ENCODE results near the gene COBL. TPM values are rescaled to one million over a fixed set of nuclear protein-coding genes. Genes with fewer than 3 reads are reported as not detected.

Gene COBL
- total RNA-seq, 1 experiment from 2014 or later = 52.3 TPM

DNA sequence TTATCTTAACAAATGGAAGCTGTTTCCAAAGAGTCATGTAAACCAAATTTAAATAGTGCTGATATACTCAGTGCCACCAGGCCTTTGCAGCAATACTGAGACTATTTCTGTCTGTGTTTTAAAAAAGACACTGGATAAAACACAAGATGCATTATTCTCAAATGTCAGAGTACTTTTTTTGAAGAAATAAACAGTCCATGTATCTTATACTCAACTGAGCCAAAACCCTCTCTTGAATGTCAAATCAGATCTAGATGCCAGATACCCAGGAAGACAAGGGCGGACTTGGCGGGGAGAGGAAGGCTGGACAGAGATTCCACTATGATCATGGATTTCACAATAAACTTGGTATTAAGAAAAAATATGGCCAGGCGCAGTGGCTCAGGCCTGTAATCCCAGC, 127.6 kb downstream of the COBL start:
- Mint-ChIP-seq H3K36me3 (ENCODE audit: insufficient read depth in 1 of 3, low read depth in 3 of 3) (peaks cover 0 to 39% (median 18%) of the 10 kb centered on the region in 3 experiments; a peak in 5 of 7 replicates), H3K4me3 (no peak overlapping the region), H3K27ac (no peak overlapping the region), H3K27me3 (ENCODE audit: low read depth) (no peaks in the 10 kb centered on the region; the same call in 1 of the 2 replicates), H3K4me1 (peaks cover 7 to 10% of the 10 kb centered on the region in 2 experiments), H3K9me3 (no peaks in the 10 kb centered on the region)
- H3K56ac ChIP-seq (ENCODE audit: insufficient read length, low read depth, low read length) = no peak overlapping the region
- DNase-seq = no peak
- H3K23me2 ChIP-seq (ENCODE audit: insufficient read length, low read depth, low read length, poor library complexity, severe bottlenecking) = no peaks in the 10 kb centered on the region
- no peak overlapping the region for H3K4me2 ChIP-seq (ENCODE audit: insufficient read depth, insufficient read length, low read length)
- no CpG with 5 or more reads among the region's 3 CpGs for WGBS (ENCODE audit: extremely low coverage, insufficient read length, low lambda C conversion rate)
- no peak overlapping the region for H2BK20ac ChIP-seq (ENCODE audit: low read depth, low read length, poor library complexity, severe bottlenecking)
- H4K91ac ChIP-seq (ENCODE audit: insufficient read length, low read depth, low read length) = no peak overlapping the region
- no peak overlapping the region for H3K23ac ChIP-seq (ENCODE audit: insufficient read length, low read depth, low read length)
- H2AFZ ChIP-seq (ENCODE audit: low read length) = no peak overlapping the region
- no peak overlapping the region for H2BK15ac ChIP-seq (ENCODE audit: low read depth, low read length)
- no peaks in the 10 kb centered on the region for H4K20me1 ChIP-seq (ENCODE audit: control insufficient read depth, insufficient read depth, insufficient read length)
- no peak overlapping the region for H2BK5ac ChIP-seq (ENCODE audit: insufficient read length, low read length)
- TF ChIP-seq, protein P1, sequence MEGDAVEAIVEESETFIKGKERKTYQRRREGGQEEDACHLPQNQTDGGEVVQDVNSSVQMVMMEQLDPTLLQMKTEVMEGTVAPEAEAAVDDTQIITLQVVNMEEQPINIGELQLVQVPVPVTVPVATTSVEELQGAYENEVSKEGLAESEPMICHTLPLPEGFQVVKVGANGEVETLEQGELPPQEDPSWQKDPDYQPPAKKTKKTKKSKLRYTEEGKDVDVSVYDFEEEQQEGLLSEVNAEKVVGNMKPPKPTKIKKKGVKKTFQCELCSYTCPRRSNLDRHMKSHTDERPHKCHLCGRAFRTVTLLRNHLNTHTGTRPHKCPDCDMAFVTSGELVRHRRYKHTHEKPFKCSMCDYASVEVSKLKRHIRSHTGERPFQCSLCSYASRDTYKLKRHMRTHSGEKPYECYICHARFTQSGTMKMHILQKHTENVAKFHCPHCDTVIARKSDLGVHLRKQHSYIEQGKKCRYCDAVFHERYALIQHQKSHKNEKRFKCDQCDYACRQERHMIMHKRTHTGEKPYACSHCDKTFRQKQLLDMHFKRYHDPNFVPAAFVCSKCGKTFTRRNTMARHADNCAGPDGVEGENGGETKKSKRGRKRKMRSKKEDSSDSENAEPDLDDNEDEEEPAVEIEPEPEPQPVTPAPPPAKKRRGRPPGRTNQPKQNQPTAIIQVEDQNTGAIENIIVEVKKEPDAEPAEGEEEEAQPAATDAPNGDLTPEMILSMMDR (conservative IDR thresholded peaks at IDR 0.05) = no peak
- no peaks in the 10 kb centered on the region for H3K9me3 ChIP-seq (ENCODE audit: control insufficient read depth, low read depth, low read length)
- H3K4me1 ChIP-seq (ENCODE audit: insufficient read depth, low read length) = 0 out of 2 replicates have a peak, but pooled peaks cover 2% of the 10 kb centered on the region
- no peak overlapping the region for H4K5ac ChIP-seq (ENCODE audit: insufficient read length, low read depth, low read length)
- no peak overlapping the region for H3K4ac ChIP-seq (ENCODE audit: low read depth, low read length)
- H3T11ph ChIP-seq (ENCODE audit: low read length) = no peak overlapping the region
- no peak overlapping the region for H3K27ac ChIP-seq (ENCODE audit: insufficient read length, low read depth, low read length)
- H3K79me2 ChIP-seq (ENCODE audit: insufficient read depth, low read length) = no peaks in the 10 kb centered on the region
- no peaks in the 10 kb centered on the region for H3K27me3 ChIP-seq (ENCODE audit: insufficient read depth, low read length)
- no peaks in the 10 kb centered on the region for H3K79me1 ChIP-seq (ENCODE audit: insufficient read depth, low read depth, low read length, poor library complexity, severe bottlenecking)
- no peak overlapping the region for H3K14ac ChIP-seq (ENCODE audit: insufficient read depth, low read length)
- no peak overlapping the region for H4K8ac ChIP-seq (replicated peaks; ENCODE audit: insufficient read length, low read depth, low read length)
- H2AK5ac ChIP-seq (ENCODE audit: insufficient read length, low read length) = no peak overlapping the region
- H2BK12ac ChIP-seq (ENCODE audit: insufficient read length, low read depth, low read length) = no peak overlapping the region
- H3K9ac ChIP-seq (ENCODE audit: extremely low read depth, insufficient read length, low read length) = no peak overlapping the region
- no peak overlapping the region for H3K18ac ChIP-seq (ENCODE audit: insufficient read length, low read depth, low read length)
- no peak overlapping the region for H2BK120ac ChIP-seq (ENCODE audit: low read depth, low read length, poor library complexity, severe bottlenecking)

All from H9 (cell line).